ENCODE data around the gene NAGPA.
"Not testable (repeated sequence)": the region's sequence is repeated elsewhere in the genome, so short reads cannot be mapped to it uniquely, and the experiment has no call there.

Gene NAGPA, protein sequence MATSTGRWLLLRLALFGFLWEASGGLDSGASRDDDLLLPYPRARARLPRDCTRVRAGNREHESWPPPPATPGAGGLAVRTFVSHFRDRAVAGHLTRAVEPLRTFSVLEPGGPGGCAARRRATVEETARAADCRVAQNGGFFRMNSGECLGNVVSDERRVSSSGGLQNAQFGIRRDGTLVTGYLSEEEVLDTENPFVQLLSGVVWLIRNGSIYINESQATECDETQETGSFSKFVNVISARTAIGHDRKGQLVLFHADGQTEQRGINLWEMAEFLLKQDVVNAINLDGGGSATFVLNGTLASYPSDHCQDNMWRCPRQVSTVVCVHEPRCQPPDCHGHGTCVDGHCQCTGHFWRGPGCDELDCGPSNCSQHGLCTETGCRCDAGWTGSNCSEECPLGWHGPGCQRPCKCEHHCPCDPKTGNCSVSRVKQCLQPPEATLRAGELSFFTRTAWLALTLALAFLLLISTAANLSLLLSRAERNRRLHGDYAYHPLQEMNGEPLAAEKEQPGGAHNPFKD
- total RNA-seq, result 32.3 reads per million, percentile 58 among the genes with 10 or more reads in this experiment

GRCh38 chr16:5033256-5034166 lies at the start of gene NAGPA:
Gene NAGPA, minus strand, starts transcription at chr16:5033935. Its CDS starts 21 bp downstream, at chr16:5033914.
- peak; percentile 80 for DNase-seq

DNA sequence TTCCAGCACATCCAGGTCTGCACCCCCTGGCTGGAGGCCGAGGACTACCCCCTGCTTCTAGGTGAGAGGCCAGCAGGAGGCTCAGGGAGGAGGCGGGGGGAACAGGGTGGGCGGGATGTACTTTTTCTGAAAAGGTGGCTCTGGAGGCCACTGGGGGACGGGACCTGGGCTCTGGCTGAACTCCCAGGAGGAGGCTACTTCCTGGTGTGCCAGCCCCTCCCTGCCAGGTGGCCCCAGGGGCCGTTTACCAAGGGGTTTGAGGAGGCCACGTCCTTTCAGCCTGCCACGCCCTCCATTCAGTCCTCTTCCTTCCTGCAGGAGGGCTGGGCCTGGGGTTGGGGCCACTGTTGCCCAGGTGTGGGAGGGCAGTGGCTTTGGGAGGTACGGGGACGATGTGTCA lies 47.3 kb upstream of the NAGPA start:
- DNase-seq, result not testable (repeated sequence)

GRCh38 chr16:5080461-5080860 lies 46.7 kb upstream of the NAGPA start:
- DNase-seq, result not testable (repeated sequence)

DNA sequence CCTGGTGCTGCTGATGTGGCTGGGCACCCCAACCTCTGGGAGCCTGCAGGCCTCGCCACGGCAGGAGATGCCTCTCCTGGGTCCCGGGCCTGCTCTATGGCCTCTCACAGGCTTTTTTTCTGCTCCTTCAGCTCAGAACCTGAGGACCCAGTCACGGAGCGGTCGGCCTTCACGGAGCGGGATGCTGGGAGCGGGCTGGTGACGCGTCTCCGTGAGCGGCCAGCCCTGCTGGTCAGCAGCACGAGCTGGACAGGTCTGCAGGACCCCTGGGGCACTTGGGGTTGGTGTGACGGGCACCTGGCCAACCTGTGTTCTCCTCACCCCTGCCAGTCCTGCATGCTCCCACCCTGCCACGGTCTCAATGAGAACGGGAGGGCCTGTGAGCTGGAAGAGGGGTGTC lies 44.9 kb upstream of the NAGPA start:
- no peak for DNase-seq

DNA sequence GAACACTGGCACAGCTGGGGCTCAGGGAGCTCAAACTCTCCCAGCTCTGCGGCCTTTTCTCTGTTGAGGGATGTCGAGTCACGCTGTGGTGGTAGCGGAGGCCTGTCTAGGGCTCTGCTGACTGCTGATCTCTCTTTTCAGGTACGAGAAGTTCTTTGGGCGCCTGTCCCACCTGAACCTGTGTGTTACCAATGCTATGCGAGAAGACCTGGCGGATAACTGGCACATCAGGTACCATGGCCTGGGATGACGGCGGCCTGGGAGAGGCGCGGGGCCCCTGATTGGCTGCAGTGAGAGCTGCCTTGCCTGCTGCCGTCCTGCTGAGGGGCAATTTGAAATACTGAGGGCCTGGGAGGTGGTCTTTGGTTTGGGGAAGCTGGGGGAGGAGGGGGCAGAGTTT lies 43.6 kb upstream of the NAGPA start:
- no peak for DNase-seq

DNA sequence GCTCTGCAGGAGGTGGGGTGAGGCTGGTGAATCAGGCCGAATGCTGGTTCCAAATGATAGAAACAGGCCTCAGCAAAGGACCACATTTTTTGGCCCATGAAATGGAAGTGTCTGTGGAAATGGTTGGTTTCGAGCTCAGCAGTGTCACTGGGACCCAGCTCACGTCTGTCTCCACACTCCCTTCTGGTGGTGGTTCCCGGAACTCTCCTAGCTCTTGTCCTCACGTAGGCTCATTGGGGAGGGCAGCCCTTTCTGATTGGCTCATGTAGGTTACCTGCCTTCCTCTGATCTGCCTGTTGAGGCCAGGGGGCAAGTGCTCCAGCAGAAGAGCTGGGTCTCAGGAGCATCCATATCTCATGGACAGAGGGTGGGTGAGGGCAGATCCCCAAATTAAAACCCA lies 41.9 kb upstream of the NAGPA start:
- DNase-seq, result no peak

- DNase-seq, result not testable (repeated sequence)
Observed at GRCh38 chr16:5073771-5074170, 40.0 kb upstream of the NAGPA start.

- DNase-seq, result no peak
Observed at GRCh38 chr16:5073279-5073629, 39.5 kb upstream of the NAGPA start.

- no peak for DNase-seq
Observed at GRCh38 chr16:5072334-5073278, 38.9 kb upstream of the NAGPA start.

- DNase-seq, result peak; percentile 87
Observed at GRCh38 chr16:5071681-5072333, 38.1 kb upstream of the NAGPA start, which contains the start of gene ALG1. Gene ALG1, plus strand, starts transcription at chr16:5071843. Its CDS starts 7 bp downstream, at chr16:5071850.

GRCh38 chr16:5071341-5071680 lies 37.6 kb upstream of the NAGPA start:
- DNase-seq, result no peak

- no peak for DNase-seq
Observed at GRCh38 chr16:5070431-5071186, 36.9 kb upstream of the NAGPA start.

DNA sequence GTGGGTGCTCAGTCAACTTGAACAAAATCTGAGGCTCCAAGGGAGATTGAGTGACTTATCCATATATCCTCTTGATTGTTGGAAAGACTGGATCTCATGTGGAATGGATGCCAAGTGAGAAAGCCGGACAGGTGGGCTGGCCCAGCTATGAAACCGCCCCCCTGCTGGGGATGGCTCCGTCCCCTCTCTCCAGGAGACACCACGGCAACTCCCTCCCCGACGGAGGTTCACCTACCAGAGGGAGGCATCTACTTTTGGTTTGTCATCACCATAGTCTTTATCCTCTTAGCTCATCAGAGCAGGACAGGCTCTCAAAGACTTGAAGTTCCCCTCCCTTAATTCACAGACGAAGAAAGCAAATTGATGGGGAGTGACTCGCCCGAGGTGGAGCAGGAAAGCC lies 36.1 kb upstream of the NAGPA start:
- no peak for DNase-seq

- no peak for DNase-seq
Observed at GRCh38 chr16:5069048-5069447, 35.3 kb upstream of the NAGPA start.

GRCh38 chr16:5066511-5066910 lies 32.8 kb upstream of the NAGPA start:
- no peak for DNase-seq

GRCh38 chr16:5065813-5066212 lies 32.1 kb upstream of the NAGPA start, which contains the start of gene C16orf89:
Gene C16orf89, minus strand, starts transcription at chr16:5065956. Its CDS starts 48 bp downstream, at chr16:5065908.
- no peak for DNase-seq

DNA sequence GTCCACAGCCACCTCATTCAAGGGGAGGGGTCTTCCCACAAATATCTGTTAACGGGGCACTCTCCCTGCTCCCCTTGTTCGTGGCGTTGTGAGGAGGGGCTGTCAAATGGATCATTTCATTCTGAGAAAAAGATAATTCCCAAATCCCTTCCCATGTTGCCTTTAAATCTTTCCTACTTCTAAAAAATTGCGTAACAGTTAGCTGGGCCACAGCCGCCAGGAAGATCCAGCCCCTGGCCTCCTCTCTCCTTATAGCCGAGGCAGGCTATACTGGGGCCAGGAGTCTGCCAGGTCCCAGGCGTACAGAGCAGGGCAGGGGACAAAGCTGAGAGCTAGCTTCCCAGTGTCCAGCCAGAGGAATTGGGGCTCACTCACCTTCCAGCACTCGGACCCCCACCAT lies 31.6 kb upstream of the NAGPA start:
- DNase-seq, result no peak

GRCh38 chr16:5064915-5065314 lies 31.2 kb upstream of the NAGPA start:
- no peak for DNase-seq

DNA sequence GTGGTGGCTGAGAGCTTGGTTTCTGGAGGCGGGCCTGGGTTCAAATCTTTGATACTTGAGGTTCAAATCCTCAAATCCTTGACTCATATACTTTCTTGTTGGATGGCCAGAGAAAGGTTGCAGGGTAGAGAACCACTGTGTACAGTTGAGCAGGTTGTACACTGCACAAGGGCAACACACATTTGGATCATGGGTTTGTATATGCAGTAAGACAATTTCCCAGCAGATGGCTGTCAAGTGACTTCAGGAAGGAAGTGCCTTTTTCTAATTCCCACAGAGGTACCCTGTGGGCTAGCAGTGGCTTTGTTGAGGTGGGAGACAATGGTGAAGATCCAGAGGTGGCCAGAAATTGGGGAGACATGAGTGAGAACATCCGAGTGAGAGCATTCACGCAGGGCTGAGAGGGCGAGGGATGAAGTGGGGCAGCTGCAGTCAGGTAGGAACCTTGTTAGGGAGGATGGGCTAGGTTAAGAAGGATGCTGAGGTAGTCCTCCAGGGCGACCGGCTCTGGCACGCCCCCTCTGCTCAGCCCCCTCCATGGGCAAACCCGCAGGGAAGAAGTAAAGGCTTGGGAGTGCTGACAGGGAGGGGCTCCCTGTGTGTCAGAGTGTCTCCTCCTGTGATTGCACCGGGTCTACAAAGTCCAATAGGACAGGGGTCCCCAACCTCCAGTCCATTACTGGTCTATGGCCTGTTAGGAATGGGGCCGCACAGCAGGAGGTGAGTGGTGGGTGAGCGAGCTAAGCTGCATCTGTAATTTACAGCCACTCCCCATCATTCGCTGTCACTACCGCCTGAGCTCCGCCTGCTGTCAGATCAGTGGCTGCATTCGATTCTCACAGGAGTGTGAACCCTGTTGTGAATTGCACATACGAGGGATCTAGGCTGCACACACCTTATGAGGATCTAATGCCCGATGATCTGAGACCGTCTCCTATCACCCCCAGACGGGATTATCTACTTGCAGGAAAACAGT lies 29.3 kb upstream of the NAGPA start:
- no peak for DNase-seq

DNA sequence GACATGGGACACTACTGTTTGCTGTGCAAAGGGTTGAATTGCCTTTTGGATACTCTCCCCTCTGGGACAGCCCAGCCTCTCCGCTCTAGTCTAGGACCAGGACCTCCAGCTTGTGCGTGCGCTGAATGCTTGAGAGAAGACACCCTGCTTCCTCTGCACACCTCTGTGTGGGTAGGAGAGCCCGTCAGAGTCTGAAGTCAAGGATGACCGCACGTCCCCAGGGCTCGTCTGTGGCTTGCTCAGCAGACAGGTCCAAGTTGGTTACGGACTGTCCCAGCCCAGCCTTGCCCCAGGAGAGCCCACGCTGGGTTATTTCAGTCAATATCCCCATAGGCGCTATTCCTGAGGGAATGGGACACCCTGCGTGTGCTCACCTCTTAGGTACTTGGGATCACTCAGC lies 28.3 kb upstream of the NAGPA start:
- DNase-seq, result no peak

Measured in effector CD4-positive, alpha-beta T cell (primary cell).